Right lobe of liver (tissue), 4 donors: ENCODE data around the gene NR5A2.

ENCODE experiments used
- CTCF ChIP-seq, 4 donors: fragments of 200-600 bp in 3 of 4; fragments of 450-650 bp in 1 of 4; IDR thresholded peaks; one replicate each; pipeline versions ENCODE4 v1.5.1 to v1.8.0; 2016 to 2022; ENCODE audit warnings: antibody characterized with exemption in 4 of 4, mild to moderate bottlenecking in 2 of 4
- POLR2A ChIP-seq: fragments of 450-650 bp; IDR thresholded peaks from one replicate; pipeline ENCODE4 v1.6.1; 2017; ENCODE audit warnings: antibody characterized with exemption, mild to moderate bottlenecking
- donor health status: DM: no; HTN: no; CAD: no.
- donor health status: DM: no; HTN: no; CAD: no.
- donor health status: DM: no; HTN: yes; CAD: no.

- TF ChIP-seq POLR2A (no peak), CTCF (IDR thresholded peaks at IDR 0.05) (no peak)
These were observed 20.8 kb upstream of the NR5A2 start for GRCh38 chr1:200006711-200007110.
